ENCODE results near the gene XPNPEP1. TPM values are rescaled to one million over a fixed set of nuclear protein-coding genes. Genes with fewer than 3 reads are reported as not detected.
A peak's percentile ranks its signal among the peaks of the same experiment; 100 is the strongest.
"Not testable (repeated sequence)": the region's sequence is repeated elsewhere in the genome, so short reads cannot be mapped to it uniquely, and the experiment has no call there.

The XPNPEP1 gene
- total RNA-seq, 2 experiments from 2014 or later = 83.2 to 87.3 TPM

DNA sequence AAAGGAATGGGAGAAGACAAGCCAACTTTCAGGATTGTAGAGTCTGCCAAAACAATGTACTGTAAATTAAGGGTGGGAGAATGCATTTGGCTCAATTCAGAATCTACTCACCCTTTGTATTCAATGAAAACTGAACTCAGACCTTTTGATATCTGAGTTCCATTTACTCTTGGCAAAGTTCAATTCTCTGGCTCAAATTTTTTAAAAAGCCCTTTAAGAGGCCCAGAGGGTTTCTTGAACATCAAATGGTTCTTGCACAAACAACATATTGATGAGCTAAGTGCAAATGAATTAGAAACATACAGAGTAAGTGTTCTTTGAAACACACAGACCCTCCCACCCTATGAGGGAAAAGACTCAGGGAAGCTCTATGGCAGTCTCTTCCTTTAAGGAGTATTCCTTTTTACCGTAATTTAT is 5.2 kb upstream of the XPNPEP1 start:
- Mint-ChIP-seq H3K27me3 (peaks cover 8% of the 10 kb centered on the region), H3K4me1 (peaks cover 24% of the 10 kb centered on the region), H3K9me3 (no peaks in the 10 kb centered on the region), H3K27ac (no peak overlapping the region), H3K4me3 (no peak overlapping the region), H3K36me3 (ENCODE audit: low read depth) (peaks cover 1% of the 10 kb centered on the region)
- no peak for DNase-seq
- POLR2A ChIA-PET = no interaction called here
- CTCF ChIA-PET = interaction anchor here (0.6 to 1.5 kb wide), 6 partner anchors 12 to 48 kb away, joined by 3 to 6 read pairs (median 4); no protein-coding TSS in a partner anchor

DNA sequence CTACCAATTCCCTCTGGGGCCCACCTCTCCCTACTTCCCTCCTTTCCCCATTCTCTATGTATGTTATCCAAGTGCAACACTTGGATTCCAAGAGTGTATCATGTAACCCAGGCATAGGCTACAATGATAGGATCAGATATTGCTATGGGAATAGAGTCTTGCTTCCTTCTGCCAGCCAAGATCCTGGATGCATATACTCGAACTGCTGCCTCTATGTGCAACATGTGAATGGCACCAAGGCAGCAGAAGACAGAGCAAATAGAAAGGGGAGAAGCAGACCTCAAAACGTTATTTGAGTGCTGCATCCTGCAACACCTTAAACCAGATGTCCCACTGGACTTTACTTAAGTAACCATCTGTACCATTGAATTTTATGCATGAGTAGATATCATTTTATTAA is 3.5 kb upstream of the XPNPEP1 start:
- H3K27ac Mint-ChIP-seq = no peak overlapping the region
- peaks cover 25% of the 10 kb centered on the region for H3K4me1 Mint-ChIP-seq
- no peak for DNase-seq
- H3K36me3 Mint-ChIP-seq (ENCODE audit: low read depth) = peaks cover 6% of the 10 kb centered on the region
- no peak overlapping the region for H3K4me3 Mint-ChIP-seq
- H3K9me3 Mint-ChIP-seq = no peaks in the 10 kb centered on the region
- CTCF ChIA-PET = no interaction called here
- POLR2A ChIA-PET = no interaction called here
- H3K27me3 Mint-ChIP-seq = peaks cover 8% of the 10 kb centered on the region

DNA sequence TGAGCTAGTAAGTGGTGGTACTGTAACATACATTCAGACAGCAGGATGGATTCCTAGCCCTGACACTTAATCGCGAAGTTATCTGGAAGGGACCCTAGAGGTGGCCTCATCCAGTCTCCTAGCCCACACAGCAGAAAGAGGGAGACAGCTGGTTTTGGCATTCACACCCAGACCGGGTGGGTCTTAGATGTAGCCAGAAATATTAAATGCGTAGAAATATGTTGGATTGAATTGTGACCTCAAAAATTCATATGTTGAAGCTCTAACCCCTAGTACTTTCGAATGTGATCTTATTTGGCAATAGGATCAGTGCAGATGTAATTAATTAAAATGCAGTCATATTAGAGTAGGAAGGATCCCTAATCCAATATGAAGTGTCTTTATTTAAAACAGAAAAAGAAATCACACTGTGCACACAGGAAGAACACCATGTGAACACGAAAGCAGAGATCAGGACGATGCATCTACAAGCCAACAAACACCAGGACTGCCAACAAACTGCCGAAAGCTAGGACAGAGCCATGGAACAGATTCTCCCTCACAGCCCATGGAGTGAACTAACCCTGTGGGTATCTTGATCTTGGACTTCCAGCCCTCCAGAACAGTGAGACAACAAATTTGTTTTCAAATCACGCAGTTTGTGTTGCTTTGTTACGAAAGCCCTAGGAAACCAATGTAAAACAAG is 2.9 kb upstream of the XPNPEP1 start:
- Mint-ChIP-seq H3K27ac (no peak overlapping the region), H3K9me3 (no peaks in the 10 kb centered on the region), H3K4me3 (no peak overlapping the region), H3K36me3 (ENCODE audit: low read depth) (peaks cover 12% of the 10 kb centered on the region), H3K27me3 (peaks cover 8% of the 10 kb centered on the region), H3K4me1 (peaks cover 32% of the 10 kb centered on the region)
- POLR2A ChIA-PET = no interaction called here
- DNase-seq = no peak
- CTCF ChIA-PET = interaction anchor here (1.3 kb wide), 1 partner anchor 11 kb away, joined by 3 read pairs; no protein-coding TSS in a partner anchor

- CTCF ChIA-PET = interaction anchor here (1.3 to 1.4 kb wide), 3 partner anchors 9 to 15 kb away, joined by 3 to 5 read pairs (median 4); no protein-coding TSS in a partner anchor
- Mint-ChIP-seq H3K4me1 (peaks cover 43% of the 10 kb centered on the region), H3K27me3 (peaks cover 8% of the 10 kb centered on the region), H3K36me3 (ENCODE audit: low read depth) (peaks cover 23% of the 10 kb centered on the region), H3K4me3 (no peak overlapping the region), H3K9me3 (no peaks in the 10 kb centered on the region), H3K27ac (no peak overlapping the region)
- POLR2A ChIA-PET = no interaction called here
- no peak for DNase-seq
Measured at GRCh38 chr10:109924967-109925620, 1.8 kb upstream of the XPNPEP1 start.

- peak overlapping the region; percentile 74 for H3K27ac Mint-ChIP-seq
- H3K4me1 Mint-ChIP-seq = peaks cover 48% of the 10 kb centered on the region
- peaks cover 7% of the 10 kb centered on the region for H3K27me3 Mint-ChIP-seq
- DNase-seq = no peak
- peak overlapping the region; percentile 73 for H3K4me3 Mint-ChIP-seq
- H3K36me3 Mint-ChIP-seq (ENCODE audit: low read depth) = peaks cover 27% of the 10 kb centered on the region
- H3K9me3 Mint-ChIP-seq = no peaks in the 10 kb centered on the region
- ChIA-PET CTCF (interaction anchor here (0.7 to 1.4 kb wide), 3 partner anchors 10 to 28 kb away, joined by 3 to 5 read pairs (median 4); no protein-coding TSS in a partner anchor), POLR2A (interaction anchor here (1.5 kb wide), 1 partner anchor 10 kb away, joined by 6 read pairs; no protein-coding TSS in a partner anchor)
Measured at GRCh38 chr10:109924087-109924486, 776 bp upstream of the XPNPEP1 start.

DNA sequence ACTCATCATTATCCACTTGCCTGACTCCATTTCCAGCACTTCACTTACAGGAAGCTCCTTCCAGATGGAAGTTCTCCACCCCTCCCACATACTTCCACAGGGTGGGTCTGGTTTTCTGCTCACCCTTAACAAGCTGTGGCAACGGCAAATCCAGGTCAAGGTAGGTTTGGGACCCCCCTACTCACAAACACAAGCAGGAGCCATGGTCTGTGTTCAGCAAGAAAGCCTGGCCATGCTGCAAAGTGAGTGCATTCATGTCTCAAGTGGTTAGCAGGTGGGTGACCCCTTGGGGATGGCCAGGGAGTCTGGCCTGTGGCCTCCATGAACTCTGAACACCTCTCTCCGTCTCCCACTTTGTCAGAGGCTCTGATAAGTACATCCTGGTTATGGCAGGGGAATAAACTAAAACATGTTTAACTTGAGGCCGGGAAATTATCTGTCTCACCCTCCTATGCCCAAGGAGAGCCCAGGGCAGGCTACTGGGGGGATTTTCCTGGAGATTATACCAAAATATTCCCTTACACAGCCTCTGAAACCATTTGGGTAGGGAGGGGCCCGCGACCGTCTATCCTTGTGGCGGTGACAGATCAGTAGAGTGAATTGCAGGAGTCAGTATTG is 844 bp downstream of the XPNPEP1 start:
- peaks cover 7% of the 10 kb centered on the region for H3K27me3 Mint-ChIP-seq
- H3K27ac Mint-ChIP-seq = peak overlapping the region; percentile 93
- H3K4me1 Mint-ChIP-seq = peaks cover 59% of the 10 kb centered on the region
- CTCF ChIA-PET = interaction anchor here (0.5 to 1.1 kb wide), 2 partner anchors 40 to 301 kb away, joined by 3 read pairs; no protein-coding TSS in a partner anchor
- H3K4me3 Mint-ChIP-seq = peak overlapping the region; percentile 91
- DNase-seq = no peak
- H3K9me3 Mint-ChIP-seq = no peaks in the 10 kb centered on the region
- H3K36me3 Mint-ChIP-seq (ENCODE audit: low read depth) = peaks cover 40% of the 10 kb centered on the region
- POLR2A ChIA-PET = no interaction called here

GRCh38 chr10:109920016-109920415 is 3.3 kb downstream of the XPNPEP1 start:
- no peak overlapping the region for H3K4me3 Mint-ChIP-seq
- no peak for DNase-seq

DNA sequence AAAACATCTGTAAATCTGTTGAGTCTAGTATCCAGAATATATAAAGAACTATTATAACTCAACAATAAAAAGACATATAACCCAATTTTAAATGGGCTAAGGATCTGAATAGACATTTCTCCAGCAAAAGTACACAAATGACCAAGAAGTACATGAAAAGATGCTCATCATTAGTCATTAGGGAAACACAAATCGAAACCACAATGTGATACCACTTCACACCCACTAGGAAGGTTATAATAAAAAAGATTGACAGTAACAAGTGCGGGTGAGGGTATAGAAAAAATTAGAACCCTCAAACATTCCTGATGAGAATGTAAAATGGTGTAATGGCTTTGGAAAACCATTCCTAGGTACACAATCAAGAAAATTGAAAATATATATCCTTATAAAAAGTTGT is 4.1 kb downstream of the XPNPEP1 start:
- Mint-ChIP-seq H3K9me3 (peaks cover 4% of the 10 kb centered on the region), H3K27ac (no peak overlapping the region), H3K36me3 (ENCODE audit: low read depth) (peaks cover 63% of the 10 kb centered on the region), H3K27me3 (peaks cover 1% of the 10 kb centered on the region), H3K4me1 (peaks cover 78% of the 10 kb centered on the region), H3K4me3 (no peak overlapping the region)
- no peak for DNase-seq
- ChIA-PET CTCF (no interaction called here), POLR2A (no interaction called here)

More at GRCh38 chr10:109920016-109920415, 3.3 kb downstream of the XPNPEP1 start:
- POLR2A ChIA-PET = no interaction called here
- peaks cover 4% of the 10 kb centered on the region for H3K9me3 Mint-ChIP-seq
- H3K27me3 Mint-ChIP-seq = peaks cover 3% of the 10 kb centered on the region
- CTCF ChIA-PET = interaction anchor here (0.6 kb wide), 1 partner anchor 157 kb away, joined by 4 read pairs; no protein-coding TSS in a partner anchor
- peaks cover 58% of the 10 kb centered on the region for H3K36me3 Mint-ChIP-seq (ENCODE audit: low read depth)
- H3K27ac Mint-ChIP-seq = no peak overlapping the region
- H3K4me1 Mint-ChIP-seq = peaks cover 79% of the 10 kb centered on the region

- not testable (repeated sequence) for H3K4me3 Mint-ChIP-seq, H3K9me3 Mint-ChIP-seq, H3K27me3 Mint-ChIP-seq, DNase-seq, H3K27ac Mint-ChIP-seq
- peaks cover 78% of the 10 kb centered on the region for H3K4me1 Mint-ChIP-seq
- POLR2A ChIA-PET = interaction anchor here (0.7 kb wide), 1 partner anchor 646 kb away, joined by 6 read pairs; no protein-coding TSS in a partner anchor
- peaks cover 68% of the 10 kb centered on the region for H3K36me3 Mint-ChIP-seq (ENCODE audit: low read depth)
- CTCF ChIA-PET = interaction anchor here (0.6 to 0.7 kb wide), 3 partner anchors 9 to 92 kb away, joined by 3 read pairs; no protein-coding TSS in a partner anchor
Measured at GRCh38 chr10:109918707-109919106, 4.6 kb downstream of the XPNPEP1 start.

- peaks cover 79% of the 10 kb centered on the region for H3K36me3 Mint-ChIP-seq (ENCODE audit: low read depth)
- peak overlapping the region; percentile 81 for H3K27ac Mint-ChIP-seq
- peaks cover 84% of the 10 kb centered on the region for H3K4me1 Mint-ChIP-seq
- POLR2A ChIA-PET = no interaction called here
- H3K27me3 Mint-ChIP-seq = no peaks in the 10 kb centered on the region
- H3K9me3 Mint-ChIP-seq = peaks cover 8% of the 10 kb centered on the region
- H3K4me3 Mint-ChIP-seq = peak overlapping the region; percentile 63
- CTCF ChIA-PET = interaction anchor here (1.6 kb wide), 1 partner anchor 10 kb away, joined by 3 read pairs; no protein-coding TSS in a partner anchor
- DNase-seq = no peak
Measured at GRCh38 chr10:109915566-109915965, 7.7 kb downstream of the XPNPEP1 start.

DNA sequence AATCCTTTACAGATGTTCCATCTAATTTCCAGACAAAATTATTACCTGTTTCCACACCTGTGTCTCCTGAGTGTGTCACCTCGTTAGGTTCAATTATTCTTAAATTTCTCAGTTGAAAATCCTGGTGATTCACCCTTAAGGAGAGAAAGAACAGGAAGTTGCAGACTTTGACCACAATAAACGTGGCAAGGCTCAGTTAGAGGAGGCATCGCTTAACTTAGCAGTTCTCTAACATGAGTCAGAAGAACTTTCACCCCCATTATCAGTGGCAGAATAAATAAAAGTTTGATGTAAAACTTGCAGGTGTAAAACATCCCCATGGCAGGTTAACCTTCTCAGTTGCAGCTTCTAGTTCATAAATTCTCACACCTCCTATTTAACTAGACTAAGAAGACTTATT is 8.3 kb downstream of the XPNPEP1 start:
- Mint-ChIP-seq H3K36me3 (ENCODE audit: low read depth) (peaks cover 79% of the 10 kb centered on the region), H3K9me3 (peaks cover 8% of the 10 kb centered on the region), H3K27me3 (no peaks in the 10 kb centered on the region), H3K27ac (peak overlapping the region; percentile 81), H3K4me1 (peaks cover 84% of the 10 kb centered on the region), H3K4me3 (peak overlapping the region; percentile 63)
- peak; percentile 66 for DNase-seq
- CTCF ChIA-PET = interaction anchor here (1.6 kb wide), 1 partner anchor 10 kb away, joined by 3 read pairs; no protein-coding TSS in a partner anchor
- POLR2A ChIA-PET = no interaction called here

DNA sequence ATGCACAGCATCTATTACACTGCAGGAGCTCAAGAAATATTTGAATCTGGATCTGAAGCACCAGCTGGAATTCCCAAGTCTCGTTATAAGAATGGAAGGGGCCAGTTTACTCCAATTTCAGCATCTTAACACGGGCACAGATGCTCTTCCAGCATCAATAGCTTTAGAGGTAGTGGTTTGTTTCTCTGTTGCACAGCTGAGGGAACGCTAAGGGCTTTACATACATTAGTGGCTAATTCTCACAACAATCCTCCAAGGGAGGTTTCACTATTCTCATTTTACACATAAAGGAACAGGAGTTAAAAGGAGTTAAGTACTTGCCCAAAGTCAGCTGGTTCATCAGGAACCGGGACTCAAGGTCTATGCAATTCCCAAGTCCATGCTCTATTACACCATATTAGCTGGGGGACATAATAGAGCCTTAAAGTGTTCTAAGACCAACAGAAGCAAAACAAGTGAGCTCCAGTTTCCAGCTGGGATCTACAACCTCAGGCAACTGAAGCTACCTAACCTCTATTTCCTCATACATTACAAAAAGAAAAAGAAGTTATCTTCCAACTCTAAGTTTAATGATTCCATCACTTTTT is 9.9 kb downstream of the XPNPEP1 start:
- Mint-ChIP-seq H3K36me3 (ENCODE audit: low read depth) (peaks cover 80% of the 10 kb centered on the region), H3K4me1 (peaks cover 85% of the 10 kb centered on the region), H3K27me3 (no peaks in the 10 kb centered on the region), H3K9me3 (peaks cover 8% of the 10 kb centered on the region), H3K4me3 (no peak overlapping the region), H3K27ac (peak overlapping the region; percentile 70)
- ChIA-PET POLR2A (no interaction called here), CTCF (interaction anchor here (0.9 to 1.5 kb wide), 3 partner anchors 26 to 31 kb away, joined by 3 read pairs; no protein-coding TSS in a partner anchor)
- DNase-seq = no peak
